Fibroblast of lung (primary cell): ENCODE data around the gene ZNF697. TPM values are rescaled to one million over a fixed set of nuclear protein-coding genes. Genes with fewer than 3 reads are reported as not detected.

Source experiments
- DNase-seq, 2 donors: peaks; one replicate each; pipeline versions ENCODE4 v3.0.0 to v3.0.0-alpha.2; 2010; ENCODE audit warnings: low read depth in 2 of 2
- H2AFZ ChIP-seq: 2 replicates; pipeline ENCODE4 v1.5.1; 2012; ENCODE audit warnings: low read length, control low read depth, inconsistent platforms
- H3K27ac ChIP-seq: 2 replicates; pipeline ENCODE4 v1.5.1; 2011; ENCODE audit warnings: low read length, control low read depth; ENCODE audit not compliant: insufficient read depth
- H3K27me3 ChIP-seq: 2 replicates; pipeline ENCODE4 v1.5.1; 2011; ENCODE audit warnings: mild to moderate bottlenecking, low read length; ENCODE audit not compliant: control insufficient read depth, insufficient read depth
- H3K36me3 ChIP-seq: 2 replicates; pipeline ENCODE4 v1.5.1; 2011; ENCODE audit warnings: low read length; ENCODE audit not compliant: control insufficient read depth, insufficient read depth
- H3K4me1 ChIP-seq: 2 replicates; pipeline ENCODE4 v1.5.1; 2011; ENCODE audit warnings: low read length; ENCODE audit not compliant: control insufficient read depth, insufficient read depth; ENCODE audit errors: extremely low read depth
- H3K4me2 ChIP-seq: 2 replicates; pipeline ENCODE4 v1.5.1; 2011; ENCODE audit warnings: low read length, control low read depth; ENCODE audit not compliant: insufficient read depth; ENCODE audit errors: extremely low read depth
- H3K4me3 ChIP-seq, 4 experiments: fragments of 200-600 bp in 1 of 4; sonication (generic) in 1 of 4; replicated peaks in 1 of 4; 2 replicates each; pipeline ENCODE4 v1.5.1; 2011 to 2016; ENCODE audit warnings: low read length in 4 of 4, low read depth in 3 of 4, mild to moderate bottlenecking in 3 of 4, control low read depth in 2 of 4, inconsistent platforms in 1 of 4, mixed read lengths in 1 of 4; ENCODE audit not compliant: insufficient read depth in 1 of 4; ENCODE audit errors: control extremely low read depth in 1 of 4
- H3K79me2 ChIP-seq: 2 replicates; pipeline ENCODE4 v1.5.1; 2012; ENCODE audit warnings: mild to moderate bottlenecking, low read length, inconsistent platforms; ENCODE audit not compliant: control insufficient read depth, insufficient read depth
- H3K9ac ChIP-seq: 2 replicates; pipeline ENCODE4 v1.5.1; 2011; ENCODE audit warnings: mild to moderate bottlenecking, low read length, control low read depth; ENCODE audit not compliant: insufficient read depth
- H3K9me3 ChIP-seq: 2 replicates; pipeline ENCODE4 v1.5.1; 2012; ENCODE audit warnings: low read depth, low read length; ENCODE audit not compliant: control insufficient read depth, insufficient read depth
- H4K20me1 ChIP-seq: 2 replicates; pipeline ENCODE4 v1.5.1; 2011; ENCODE audit warnings: low read length; ENCODE audit not compliant: control insufficient read depth, insufficient read depth; ENCODE audit errors: extremely low read depth
- EZH2 ChIP-seq: IDR thresholded peaks from 2 replicates; pipeline ENCODE4 v1.5.1; 2012; ENCODE audit warnings: low read length, control low read depth, mild to moderate bottlenecking; ENCODE audit errors: missing control alignments
- polyA plus RNA-seq, 2 donors: library from polyadenylated mRNA; depleted of rRNA in 1 of 2; stranded (reverse) in 1 of 2; unstranded in 1 of 2; fragments of >200 nt; gene quantifications; 2 replicates each; pipeline ENCODE4 v1.2.1, GENCODE V29; 2011 to 2012; ENCODE audit warnings: missing spikeins in 1 of 2
- total RNA-seq: library from RNA; depleted of rRNA; stranded (reverse); fragments of >200 nt; gene quantifications from 2 replicates; pipeline ENCODE4 v1.2.1, GENCODE V29; 2014
- TF ChIP-seq, protein P1 (sequence below), 2 donors: IDR thresholded peaks in 1 of 2; conservative IDR thresholded peaks in 1 of 2; 1 replicate in 1 of 2; 2 replicates in 1 of 2; pipeline ENCODE4 v1.5.1; 2011 to 2012; ENCODE audit warnings: low read length in 2 of 2, control low read depth in 1 of 2, inconsistent platforms in 1 of 2, low read depth in 1 of 2, mild to moderate bottlenecking in 1 of 2

Gene ZNF697
- total and polyA plus RNA-seq, 2 donors (not counting 1 experiment from before 2014, with no cell fraction given), result 9.6 to 23.0 TPM

DNA sequence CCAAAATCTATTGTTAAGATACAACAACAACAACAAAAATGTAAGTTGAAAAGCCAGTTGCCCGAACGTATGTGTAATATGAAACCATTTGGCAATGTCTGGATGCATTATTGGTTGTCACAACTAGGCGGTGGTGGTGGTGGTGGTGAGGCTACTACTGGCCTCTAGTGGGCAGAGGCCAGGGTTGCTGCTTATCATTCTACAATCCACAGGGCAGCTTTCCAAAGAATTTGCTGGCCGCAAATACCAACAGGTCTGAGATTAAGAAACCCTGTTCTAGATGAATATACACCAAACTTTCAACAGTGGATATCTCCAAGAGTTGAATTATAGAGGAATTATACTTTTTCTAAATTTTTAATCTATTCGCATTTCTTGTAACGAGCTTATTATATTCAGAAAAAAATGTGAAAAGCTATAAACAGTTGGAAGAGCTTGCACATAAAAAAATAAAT lies 26.8 kb upstream of the ZNF697 start:
- Histone ChIP-seq H3K27me3 (no peaks in the 10 kb centered on the region), H3K27ac (peak overlapping the region; percentile 46)

DNA sequence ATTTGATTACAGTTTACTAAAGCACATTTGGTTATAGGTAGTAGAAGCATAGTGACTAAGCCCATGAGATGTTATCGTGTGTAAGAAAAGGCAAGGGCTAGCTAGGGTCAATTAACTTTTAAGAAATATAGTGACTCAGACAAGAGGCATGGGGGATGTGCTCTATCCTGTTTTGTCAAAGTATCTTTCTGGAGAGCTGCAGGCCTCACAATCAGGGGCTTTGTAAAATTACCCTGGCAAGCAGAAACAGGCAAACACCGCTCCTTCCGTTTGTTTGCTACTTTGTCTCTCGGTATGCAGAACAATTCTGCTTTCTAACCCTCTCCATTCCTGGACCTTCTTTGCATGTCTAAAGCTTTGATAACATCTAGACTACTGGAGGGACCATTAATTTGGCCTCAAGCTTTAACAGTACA lies 26.1 kb upstream of the ZNF697 start:
- H3K9ac ChIP-seq, result no peak overlapping the region
- H3K4me1 ChIP-seq, result peaks cover 17% of the 10 kb centered on the region
- H3K36me3 ChIP-seq, result no peaks in the 10 kb centered on the region
- no peaks in the 10 kb centered on the region for H3K79me2 ChIP-seq
- no peaks in the 10 kb centered on the region for H3K27me3 ChIP-seq
- H3K4me2 ChIP-seq, result peak overlapping the region; percentile 21
- no peaks in the 10 kb centered on the region for H3K9me3 ChIP-seq
- H3K27ac ChIP-seq, result peak overlapping the region; percentile 45
- DNase-seq, result peak in 1 of 2 donors; percentile 66
- TF ChIP-seq EZH2, result no peak
- TF ChIP-seq, protein P1, sequence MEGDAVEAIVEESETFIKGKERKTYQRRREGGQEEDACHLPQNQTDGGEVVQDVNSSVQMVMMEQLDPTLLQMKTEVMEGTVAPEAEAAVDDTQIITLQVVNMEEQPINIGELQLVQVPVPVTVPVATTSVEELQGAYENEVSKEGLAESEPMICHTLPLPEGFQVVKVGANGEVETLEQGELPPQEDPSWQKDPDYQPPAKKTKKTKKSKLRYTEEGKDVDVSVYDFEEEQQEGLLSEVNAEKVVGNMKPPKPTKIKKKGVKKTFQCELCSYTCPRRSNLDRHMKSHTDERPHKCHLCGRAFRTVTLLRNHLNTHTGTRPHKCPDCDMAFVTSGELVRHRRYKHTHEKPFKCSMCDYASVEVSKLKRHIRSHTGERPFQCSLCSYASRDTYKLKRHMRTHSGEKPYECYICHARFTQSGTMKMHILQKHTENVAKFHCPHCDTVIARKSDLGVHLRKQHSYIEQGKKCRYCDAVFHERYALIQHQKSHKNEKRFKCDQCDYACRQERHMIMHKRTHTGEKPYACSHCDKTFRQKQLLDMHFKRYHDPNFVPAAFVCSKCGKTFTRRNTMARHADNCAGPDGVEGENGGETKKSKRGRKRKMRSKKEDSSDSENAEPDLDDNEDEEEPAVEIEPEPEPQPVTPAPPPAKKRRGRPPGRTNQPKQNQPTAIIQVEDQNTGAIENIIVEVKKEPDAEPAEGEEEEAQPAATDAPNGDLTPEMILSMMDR (conservative IDR thresholded peaks at IDR 0.05 in 1 of 2, IDR thresholded peaks at IDR 0.05 in 1 of 2; ENCODE audit: low read depth in 1 of 2, low read length in 2 of 2), result no peak
- no peak overlapping the region for H2AFZ ChIP-seq
- H4K20me1 ChIP-seq, result no peaks in the 10 kb centered on the region
- H3K4me3 ChIP-seq, result no peak overlapping the region

More for the DNA sequence above, 26.8 kb upstream of the ZNF697 start:
- H3K4me1 ChIP-seq, result peaks cover 17% of the 10 kb centered on the region
- no peak overlapping the region for H2AFZ ChIP-seq
- no peaks in the 10 kb centered on the region for H3K79me2 ChIP-seq
- no peaks in the 10 kb centered on the region for H3K36me3 ChIP-seq
- peak; percentile 44 to 80 for DNase-seq
- peak overlapping the region; percentile 99 for H3K4me2 ChIP-seq
- no peaks in the 10 kb centered on the region for H4K20me1 ChIP-seq
- TF ChIP-seq, protein P1 (conservative IDR thresholded peaks at IDR 0.05 in 1 of 2, IDR thresholded peaks at IDR 0.05 in 1 of 2; ENCODE audit: low read depth in 1 of 2, low read length in 2 of 2), result peak in 1 of 2 donors; percentile 69
- no peak for TF ChIP-seq EZH2
- no peaks in the 10 kb centered on the region for H3K9me3 ChIP-seq
- no peak overlapping the region for H3K9ac ChIP-seq
- peak overlapping the region; percentile 55 to 78 (median 66) for H3K4me3 ChIP-seq

DNA sequence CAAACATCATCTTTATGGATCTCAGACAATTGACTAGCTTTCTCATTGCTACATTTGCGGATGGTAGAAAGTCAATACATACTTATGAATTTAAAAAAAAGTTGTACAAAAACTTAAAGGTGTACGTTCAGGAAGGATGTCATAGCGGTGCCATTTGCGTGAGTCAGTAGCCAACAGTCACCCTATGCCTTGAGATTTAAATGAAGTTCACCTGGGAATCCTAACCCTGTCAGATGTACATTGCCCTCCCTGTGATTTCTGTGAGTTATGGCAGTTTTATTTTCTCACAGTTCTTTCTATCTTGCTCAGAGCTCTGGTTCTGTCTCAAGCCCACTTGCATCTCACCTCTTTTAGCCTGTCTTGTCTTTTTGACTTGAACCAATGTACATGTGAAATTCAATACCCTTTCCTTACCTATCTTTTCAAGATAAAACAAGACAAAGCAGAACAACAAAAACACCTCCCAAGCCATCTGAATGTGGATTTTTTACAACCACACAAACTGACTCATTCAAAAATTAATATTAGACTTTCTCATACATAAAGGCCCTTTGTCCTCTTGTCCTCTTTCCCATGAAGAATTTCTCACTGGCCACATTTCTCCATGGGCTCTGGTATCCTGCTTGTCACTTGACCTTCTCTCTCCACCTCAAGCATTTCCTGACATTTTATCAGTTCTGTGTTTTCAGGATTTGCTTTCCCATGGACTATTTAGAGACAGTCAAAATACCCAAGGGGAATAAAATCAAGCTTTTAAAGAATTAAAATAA lies 25.3 kb upstream of the ZNF697 start:
- Histone ChIP-seq H3K4me3 (no peak overlapping the region), H3K4me2 (peak overlapping the region; percentile 27), H3K36me3 (no peaks in the 10 kb centered on the region), H3K27me3 (no peaks in the 10 kb centered on the region), H3K4me1 (peaks cover 17% of the 10 kb centered on the region), H4K20me1 (no peaks in the 10 kb centered on the region), H2AFZ (no peak overlapping the region), H3K9me3 (no peaks in the 10 kb centered on the region), H3K27ac (peak overlapping the region; percentile 27), H3K79me2 (no peaks in the 10 kb centered on the region), H3K9ac (no peak overlapping the region)
- TF ChIP-seq EZH2, result no peak
- TF ChIP-seq, protein P1 (conservative IDR thresholded peaks at IDR 0.05 in 1 of 2, IDR thresholded peaks at IDR 0.05 in 1 of 2; ENCODE audit: low read depth in 1 of 2, low read length in 2 of 2), result no peak
- peak in 1 of 2 donors; percentile 64 for DNase-seq
